Hematopoietic multipotent progenitor cell (in vitro differentiated cells): ENCODE results near the gene DET1. TPM values are rescaled to one million over a fixed set of nuclear protein-coding genes. Genes with fewer than 3 reads are reported as not detected.
"Not testable (repeated sequence)": the region's sequence is repeated elsewhere in the genome, so short reads cannot be mapped to it uniquely, and the experiment has no call there.

ENCODE experiments used
- DNase-seq, 3 donors: peaks; one replicate each; pipeline ENCODE4 v3.0.0-alpha.2; 2011 to 2015; ENCODE audit warnings: low read depth in 2 of 3, low spot score in 2 of 3
- total RNA-seq: library from RNA; depleted of rRNA; stranded (reverse); fragments of >200 nt; gene quantifications from one replicate; pipeline ENCODE4 v1.2.3, GENCODE V29; 2012

The DET1 gene
- total RNA-seq, 1 donor = 12.4 TPM

- DNase-seq = no peak
Measured at GRCh38 chr15:88505721-88506120, 40.8 kb downstream of the DET1 start.

DNA sequence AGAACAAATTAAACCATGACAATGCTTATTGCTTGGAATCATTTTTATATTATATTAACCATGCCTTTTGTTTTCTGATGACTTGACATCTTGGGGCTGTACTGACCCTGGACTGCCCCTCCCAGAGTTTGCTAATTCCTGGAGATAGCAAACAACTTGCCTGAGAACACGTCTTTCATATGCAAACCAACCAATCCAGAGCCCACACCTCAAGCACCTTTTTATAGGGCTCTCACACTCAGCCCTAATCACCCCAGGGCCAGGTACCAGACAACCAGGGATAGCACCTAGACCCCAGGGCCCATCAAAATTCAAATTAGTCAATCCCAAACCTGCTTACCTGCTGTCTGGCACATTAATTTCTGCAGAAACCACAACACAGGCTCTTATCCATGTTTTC, 42.0 kb downstream of the DET1 start:
- DNase-seq = no peak

DNA sequence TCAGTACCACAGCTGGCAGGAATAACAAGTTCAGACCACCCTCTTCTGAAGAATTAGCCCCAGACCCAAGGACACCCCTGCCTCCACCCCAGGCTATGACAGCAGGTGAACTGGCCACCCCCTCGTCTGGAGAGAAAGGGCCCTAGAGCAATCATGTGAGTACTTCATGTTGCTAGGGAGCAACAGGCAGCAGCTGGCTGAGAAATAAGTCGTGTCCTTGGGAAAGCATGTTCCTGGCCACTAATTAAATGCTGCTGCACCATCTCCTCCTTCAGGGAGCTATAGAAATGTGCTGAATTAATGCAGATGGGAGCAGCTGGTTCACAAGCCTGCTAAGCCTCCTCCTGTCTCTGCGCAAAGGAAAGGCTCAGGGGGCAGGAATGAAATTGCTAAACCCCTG, 47.5 kb downstream of the DET1 start:
- DNase-seq = no peak

DNA sequence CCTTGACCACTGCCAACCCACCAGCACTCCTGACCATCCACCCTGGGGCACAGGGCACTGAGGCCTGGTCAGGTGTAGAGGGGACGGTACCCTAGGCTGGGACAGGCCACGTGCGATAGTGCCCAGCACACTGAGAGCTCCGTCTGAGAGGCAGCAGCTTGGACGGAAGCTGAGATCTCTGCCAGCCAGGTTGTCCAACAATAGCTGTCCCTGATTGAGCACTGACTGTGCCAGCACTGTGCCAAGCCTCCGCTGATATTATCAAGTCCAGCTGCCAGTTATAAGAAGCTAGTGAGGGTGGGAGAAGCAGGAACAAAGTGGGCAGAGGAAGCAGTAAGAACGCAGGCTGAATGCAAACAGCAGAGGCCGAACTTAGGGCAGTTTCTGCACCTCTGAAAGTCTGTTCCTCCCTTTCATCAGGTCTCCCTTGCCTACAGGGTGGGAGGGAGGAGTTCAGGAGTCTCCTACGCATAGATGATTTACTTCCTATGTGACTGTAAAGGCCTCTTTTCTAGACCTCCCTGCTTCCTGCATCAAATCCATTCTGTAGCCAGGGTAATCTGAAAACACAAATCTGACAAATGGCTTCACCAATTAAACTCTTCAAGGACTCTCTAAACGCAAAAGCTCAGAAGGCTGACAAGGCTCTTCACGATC, 49.2 kb downstream of the DET1 start:
- no peak for DNase-seq

- DNase-seq = no peak
Measured at GRCh38 chr15:88493844-88494243, 52.6 kb downstream of the DET1 start.

GRCh38 chr15:88491158-88491557, 55.3 kb downstream of the DET1 start:
- peak in 1 of 3 donors; percentile 10 for DNase-seq

DNA sequence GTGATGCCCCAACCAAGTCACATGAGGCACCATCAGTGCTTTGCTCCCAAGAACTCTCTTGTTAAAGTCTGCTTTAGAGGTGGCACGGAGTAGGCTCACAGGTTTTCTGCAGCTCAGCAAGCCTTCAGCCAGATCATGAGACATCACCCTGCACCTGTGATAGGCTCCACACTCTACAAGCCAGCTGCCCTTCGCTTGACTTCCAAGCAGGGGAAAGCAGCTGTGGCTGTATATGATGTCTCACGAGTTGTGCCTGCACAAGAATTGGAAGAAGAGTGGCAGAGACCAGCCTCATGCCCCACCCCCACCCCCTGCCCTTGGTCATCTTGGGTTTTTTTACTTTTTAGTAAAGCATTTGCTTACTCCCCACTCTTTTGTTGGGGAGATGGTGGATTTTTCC, 56.4 kb downstream of the DET1 start:
- no peak for DNase-seq

DNA sequence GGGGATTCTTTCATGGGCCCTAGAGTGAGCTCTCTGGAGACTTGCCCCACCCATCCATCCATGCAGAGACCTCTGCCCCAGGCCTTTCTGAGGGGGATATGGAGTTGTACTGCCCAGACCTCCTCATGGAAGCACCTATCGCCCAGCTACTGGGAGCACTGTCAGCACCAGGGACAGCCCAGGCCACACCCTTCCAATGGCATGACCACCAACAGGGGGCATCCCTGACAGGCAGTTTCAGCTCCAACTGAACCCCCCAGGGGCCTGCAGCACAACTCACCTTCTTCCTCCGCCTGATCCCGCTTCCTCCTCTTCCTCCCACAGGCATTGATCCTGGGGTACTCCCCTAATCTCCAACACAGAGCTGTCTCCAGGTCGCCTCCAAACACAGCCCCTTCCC, 57.2 kb downstream of the DET1 start:
- DNase-seq = no peak

GRCh38 chr15:88487796-88488523, 58.5 kb downstream of the DET1 start:
- DNase-seq = peak in 1 of 3 donors; percentile 10

DNA sequence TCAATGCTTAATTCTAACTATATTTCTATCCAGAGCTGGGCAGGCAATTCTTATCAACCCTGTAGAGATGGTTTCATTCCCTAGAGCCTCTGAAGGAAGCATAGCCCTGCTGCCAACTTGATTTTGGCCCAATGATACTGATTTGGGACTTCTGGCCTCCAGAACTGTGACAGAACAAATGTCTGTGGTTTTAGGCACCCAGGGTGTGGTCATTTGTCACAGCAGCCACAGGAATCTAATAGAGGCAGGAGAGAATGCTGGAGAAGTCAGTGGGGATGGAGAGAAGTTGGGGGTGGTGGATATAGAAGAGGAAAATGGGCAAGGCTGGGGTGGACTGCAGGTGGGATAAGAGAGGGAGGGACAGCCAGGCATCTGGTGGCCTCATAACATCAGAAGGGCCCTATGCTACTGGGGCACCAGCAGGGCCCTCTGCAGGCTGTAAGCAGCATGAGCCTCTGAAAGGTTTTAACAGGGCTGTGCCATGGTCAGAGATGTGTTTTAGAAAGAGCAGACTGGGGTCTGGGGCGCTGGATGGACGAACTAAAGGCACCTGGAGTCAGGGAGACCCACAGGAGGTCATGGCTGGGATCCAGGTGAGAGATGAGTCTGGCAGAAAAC, 59.2 kb downstream of the DET1 start:
- DNase-seq = no peak

DNA sequence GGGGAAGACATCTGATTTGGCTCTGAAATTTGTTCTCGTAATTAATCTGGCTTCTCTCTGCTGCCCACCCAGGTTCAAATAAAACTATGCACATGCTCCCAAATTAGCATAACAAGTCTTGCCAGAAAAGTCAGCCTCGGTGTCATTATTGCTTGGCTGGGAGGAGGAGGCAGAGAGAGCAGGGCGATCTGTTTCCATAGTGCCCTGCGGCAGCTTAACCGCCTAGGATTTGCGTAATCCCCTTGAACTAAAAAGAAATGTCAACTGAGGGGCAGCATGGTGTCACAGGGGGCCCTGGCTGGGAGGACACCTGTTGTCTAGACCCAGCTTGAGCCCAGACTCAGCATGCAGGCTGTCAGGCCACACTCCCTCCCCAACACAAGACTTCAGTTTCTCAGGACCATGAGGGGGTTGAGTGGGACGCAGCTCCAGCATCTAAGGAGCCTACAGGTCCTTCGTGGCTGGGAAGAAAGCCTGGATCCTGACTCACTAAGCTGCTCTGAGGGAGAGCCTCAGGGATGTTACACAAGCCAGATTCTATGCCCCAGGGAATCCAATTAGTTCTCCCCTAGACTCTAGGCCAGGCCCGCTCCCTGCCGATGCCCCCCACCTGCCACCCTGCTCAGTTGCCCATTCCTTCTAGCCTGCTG, 61.7 kb downstream of the DET1 start:
- DNase-seq = no peak

DNA sequence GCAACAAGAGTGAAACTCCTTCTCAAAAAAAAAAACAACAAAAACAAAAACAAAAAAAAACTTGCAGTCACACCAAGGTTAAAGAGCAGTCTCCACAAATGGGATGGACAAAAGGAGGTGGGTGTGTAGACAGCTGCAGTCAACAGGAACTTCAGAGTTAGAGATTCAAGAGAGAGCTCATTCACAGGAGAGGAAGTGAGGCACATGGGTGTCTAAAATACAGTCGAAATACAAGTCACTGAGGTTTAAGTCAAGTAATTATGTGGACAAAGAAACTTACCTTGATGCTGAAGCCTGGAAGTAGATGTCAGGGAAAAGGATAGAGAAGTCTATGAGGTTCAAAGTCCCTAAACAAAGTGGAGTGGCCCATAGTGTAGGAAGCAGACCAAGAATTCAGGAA, 64.2 kb downstream of the DET1 start:
- DNase-seq = no peak

DNA sequence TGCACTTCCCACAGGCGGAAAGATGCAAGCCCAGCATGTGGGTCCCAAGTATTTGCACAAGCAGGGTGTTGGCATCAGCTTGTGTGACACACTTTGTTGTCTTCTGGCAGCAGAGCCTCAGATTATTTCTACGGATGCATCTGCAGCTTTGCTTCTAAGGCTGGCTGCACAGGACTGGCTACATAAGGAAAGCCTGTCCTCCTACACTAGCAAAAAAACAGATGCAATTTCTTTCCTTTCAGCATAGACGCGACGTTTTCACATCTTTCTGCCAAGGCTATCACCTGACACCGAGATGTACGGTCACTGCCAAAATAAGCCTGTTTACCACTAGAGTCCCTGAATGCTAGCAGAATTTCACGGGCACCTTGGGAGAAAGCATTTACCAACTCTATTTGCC, 65.5 kb downstream of the DET1 start:
- no peak for DNase-seq

DNA sequence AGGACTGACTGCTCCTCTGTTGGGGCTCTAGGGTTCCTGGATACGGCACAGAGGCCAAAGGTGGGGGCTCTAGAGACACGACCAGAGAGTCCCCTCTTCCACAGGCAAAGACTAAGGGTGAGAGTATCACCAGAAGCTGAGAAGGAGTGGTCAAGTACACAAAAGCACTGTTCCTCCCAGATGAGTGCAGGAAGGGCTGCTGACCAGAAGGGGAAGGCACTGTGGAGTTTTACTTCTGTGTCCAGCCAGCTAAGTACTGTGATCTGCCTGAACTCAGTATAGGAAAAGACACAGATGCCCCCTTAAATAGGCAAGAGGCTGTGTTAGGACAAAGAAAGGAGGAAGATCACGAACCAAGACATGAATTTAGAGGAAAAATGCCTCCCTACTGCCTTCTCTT, 67.3 kb downstream of the DET1 start:
- DNase-seq = no peak

DNA sequence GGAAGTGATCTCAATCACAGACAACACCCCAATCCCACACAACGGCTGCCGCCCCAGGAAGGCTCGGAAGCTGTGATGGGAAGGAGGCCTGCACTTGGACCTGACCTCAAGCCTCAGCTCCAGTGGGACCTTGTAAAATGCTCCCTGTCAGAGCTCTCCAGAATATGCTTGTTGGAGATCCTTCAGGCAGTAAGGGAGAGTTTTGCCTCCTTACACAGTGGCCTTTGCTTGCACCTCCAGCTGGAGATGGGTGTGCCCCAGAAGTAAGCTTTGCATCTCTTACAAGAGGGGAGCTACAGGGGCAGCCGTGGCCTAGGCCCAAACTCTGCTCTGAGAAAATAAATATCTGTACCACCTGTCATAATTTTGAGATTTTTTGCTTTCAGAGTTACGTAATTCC, 68.6 kb downstream of the DET1 start:
- DNase-seq = no peak

DNA sequence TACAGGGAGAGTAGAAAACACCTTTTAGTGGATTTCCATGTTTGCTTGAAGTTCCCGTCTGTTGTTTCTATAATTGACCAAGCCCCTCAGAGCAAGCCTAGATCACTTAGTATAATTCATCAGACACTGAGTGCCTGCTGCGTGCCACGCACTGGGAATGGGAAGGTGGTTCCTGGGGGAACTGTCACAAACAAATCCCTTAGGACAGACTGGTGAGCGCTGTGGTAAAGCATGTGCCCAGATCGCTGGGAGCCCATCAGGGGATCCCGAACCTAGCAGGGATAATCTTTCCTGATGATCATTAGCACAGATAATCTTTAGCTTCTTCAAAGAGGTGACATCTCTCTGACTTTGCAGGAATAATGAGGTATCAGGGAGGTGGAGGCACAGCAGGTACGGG, 69.4 kb downstream of the DET1 start:
- DNase-seq = no peak

DNA sequence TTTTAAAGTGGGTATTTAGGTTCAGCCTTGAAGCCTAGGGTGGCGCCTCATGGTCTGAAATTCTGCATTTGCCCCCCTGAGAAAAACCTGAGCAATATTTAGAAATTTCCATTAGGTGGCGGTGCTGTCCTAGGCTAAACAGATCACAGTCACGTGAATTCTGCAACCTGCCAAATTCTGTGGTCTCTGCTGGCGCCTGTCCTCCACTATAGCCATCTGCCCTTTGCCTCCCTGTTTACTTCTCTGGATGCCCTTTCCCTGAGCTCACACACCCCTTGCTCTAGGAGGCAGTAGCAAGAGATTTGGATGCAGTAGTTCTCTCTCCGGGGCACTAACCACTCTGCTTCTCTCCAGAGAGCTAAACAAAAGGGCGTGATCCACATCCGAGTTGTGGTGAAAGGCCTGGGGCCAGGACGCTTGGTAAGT, 69.8 kb downstream of the DET1 start:
- DNase-seq = peak in 2 of 3 donors; percentile 49 to 73

- not testable (repeated sequence) for DNase-seq
Measured at GRCh38 chr15:88473661-88474293, 72.7 kb downstream of the DET1 start.

- DNase-seq = no peak
Measured at GRCh38 chr15:88472225-88472624, 74.3 kb downstream of the DET1 start.

DNA sequence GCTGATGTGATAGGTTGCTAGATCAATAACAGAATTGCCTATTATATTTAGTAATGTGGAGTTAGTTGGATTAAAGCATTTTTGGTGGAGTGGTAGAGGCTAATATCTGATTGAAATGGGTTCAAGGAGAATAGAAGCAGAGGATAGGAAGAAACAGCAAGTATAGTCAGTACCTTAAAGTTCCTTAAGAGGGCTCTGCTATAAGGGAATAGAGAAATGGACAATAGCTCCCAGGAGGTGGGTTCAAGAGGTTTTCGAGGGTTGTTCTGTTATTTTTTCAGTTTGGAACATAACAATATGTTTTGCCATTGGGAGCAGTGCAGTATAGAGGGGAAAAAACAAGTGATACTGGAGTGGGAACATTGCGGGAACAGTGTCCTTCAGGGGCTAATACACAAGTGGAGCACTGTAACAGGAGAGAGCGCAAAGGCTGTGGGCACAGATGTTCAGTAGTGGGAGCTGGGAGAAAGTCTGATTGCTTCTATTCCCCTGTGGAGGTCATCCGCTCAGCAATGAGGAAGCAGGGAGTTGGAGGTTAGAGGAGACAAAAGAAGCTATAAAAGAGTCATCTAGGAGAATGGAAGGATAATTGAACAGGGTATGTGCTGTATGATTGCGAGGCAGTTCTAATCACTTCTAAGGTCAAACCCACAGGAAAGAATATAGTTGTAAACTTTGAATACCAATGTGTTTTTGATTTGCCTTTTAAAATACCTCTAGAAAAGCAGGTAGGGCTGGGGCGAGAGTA, 75.7 kb downstream of the DET1 start:
- no peak for DNase-seq
